ENCODE results near the gene LYSMD2. TPM values are rescaled to one million over a fixed set of nuclear protein-coding genes. Genes with fewer than 3 reads are reported as not detected.

LYSMD2 gene
- total and polyA plus RNA-seq, 2 experiments from 2014 or later, result 5.4 to 5.9 TPM

- ATAC-seq (no peak), DNase-seq (ENCODE audit: low spot score) (no peak)
- no peaks in the 10 kb centered on the region for H3K79me2 ChIP-seq (replicated peaks; ENCODE audit: insufficient read depth)
- Mint-ChIP-seq H3K9me3 (no peaks in the 10 kb centered on the region; the same call in 2 of the 3 replicates), H3K4me3 (no peak overlapping the region), H3K4me1 (peaks cover 3% of the 10 kb centered on the region; the same call in 2 of the 3 replicates), H3K36me3 (ENCODE audit: low read depth) (no peaks in the 10 kb centered on the region; the same call in 2 of the 3 replicates), H3K27me3 (ENCODE audit: insufficient read depth, low read depth, poor library complexity) (peaks cover 8% of the 10 kb centered on the region), H3K27ac (no peak overlapping the region)
- no peaks in the 10 kb centered on the region for H3F3A ChIP-seq (replicated peaks; ENCODE audit: low read depth)
- no peaks in the 10 kb centered on the region for H3K36me3 ChIP-seq (ENCODE audit: insufficient read depth)
- peaks cover 5% of the 10 kb centered on the region; the same call in 1 of the 2 replicates for H4K20me1 ChIP-seq (replicated peaks; ENCODE audit: insufficient read depth)
- H3K4me3 ChIP-seq, result no peak overlapping the region
- H3K9me2 ChIP-seq (ENCODE audit: insufficient read depth), result no peaks in the 10 kb centered on the region
- H3K27me3 ChIP-seq (ENCODE audit: insufficient read depth), result peaks cover 4% of the 10 kb centered on the region
- no peak overlapping the region for H3K27ac ChIP-seq (ENCODE audit: low read depth)
- no peak overlapping the region for H2AFZ ChIP-seq
- no peak overlapping the region for H3K4me2 ChIP-seq
- TF ChIP-seq ZNF114 (CRISPR knock-in tag; IDR thresholded peaks at IDR 0.05), result no peak
- H3K4me1 ChIP-seq (ENCODE audit: insufficient read depth), result no peaks in the 10 kb centered on the region
Measured at GRCh38 chr15:51758645-51759044, 21.2 kb upstream of the LYSMD2 start.

GRCh38 chr15:51757450-51757849 is 20.0 kb upstream of the LYSMD2 start:
- H3K9me3 Mint-ChIP-seq, result no peaks in the 10 kb centered on the region; the same call in 2 of the 3 replicates
- Histone ChIP-seq H3K79me2 (replicated peaks; ENCODE audit: insufficient read depth) (no peaks in the 10 kb centered on the region), H2AFZ (no peak overlapping the region), H3F3A (replicated peaks; ENCODE audit: low read depth) (no peaks in the 10 kb centered on the region; the same call in 1 of the 2 replicates), H3K27me3 (ENCODE audit: insufficient read depth) (peaks cover 16% of the 10 kb centered on the region), H3K9me2 (ENCODE audit: insufficient read depth) (no peaks in the 10 kb centered on the region), H4K20me1 (replicated peaks; ENCODE audit: insufficient read depth) (peaks cover 9% of the 10 kb centered on the region; the same call in 1 of the 2 replicates), H3K4me3 (no peak overlapping the region), H3K4me1 (ENCODE audit: insufficient read depth) (peaks cover 4% of the 10 kb centered on the region; the same call in 1 of the 2 replicates), H3K4me2 (no peak overlapping the region), H3K36me3 (ENCODE audit: insufficient read depth) (no peaks in the 10 kb centered on the region), H3K27ac (ENCODE audit: low read depth) (no peak overlapping the region)
- peaks cover 17% of the 10 kb centered on the region for H3K27me3 Mint-ChIP-seq (ENCODE audit: insufficient read depth, low read depth, poor library complexity)
- H3K27ac Mint-ChIP-seq, result no peak overlapping the region
- peaks cover 7% of the 10 kb centered on the region for H3K4me1 Mint-ChIP-seq
- H3K36me3 Mint-ChIP-seq (ENCODE audit: low read depth), result no peaks in the 10 kb centered on the region; the same call in 2 of the 3 replicates
- DNase-seq (ENCODE audit: low spot score) (peak; percentile 39), ATAC-seq (peak; percentile 76)
- no peak overlapping the region for H3K4me3 Mint-ChIP-seq
- TF ChIP-seq CTCF (conservative IDR thresholded peaks at IDR 0.05; ENCODE audit: low read depth in 2 of 2), result no peak
- no peak for TF ChIP-seq ZNF114 (CRISPR knock-in tag; IDR thresholded peaks at IDR 0.05)
- no peak for TF ChIP-seq ZNF462 (CRISPR knock-in tag; IDR thresholded peaks at IDR 0.05)
- no peak for TF ChIP-seq JUNB (IDR thresholded peaks at IDR 0.05; ENCODE audit: unreplicated experiment)
- no peak for TF ChIP-seq ZNF331 (CRISPR knock-in tag; IDR thresholded peaks at IDR 0.05; ENCODE audit: low read depth)
- TF ChIP-seq STAT1 (IDR thresholded peaks at IDR 0.05; ENCODE audit: unreplicated experiment), result no peak
- TF ChIP-seq CREB1 (CRISPR knock-in tag; IDR thresholded peaks at IDR 0.05; ENCODE audit: low read depth), result no peak
- TF ChIP-seq NANOG (IDR thresholded peaks at IDR 0.05; ENCODE audit: borderline replicate concordance), result no peak
- TF ChIP-seq POLR2AphosphoS5 (IDR thresholded peaks at IDR 0.05; ENCODE audit: low read depth), result no peak
- TF ChIP-seq EZH2 (IDR thresholded peaks at IDR 0.05; ENCODE audit: low read depth, unreplicated experiment), result no peak
- no peak for TF ChIP-seq EZH2phosphoT487 (IDR thresholded peaks at IDR 0.05; ENCODE audit: unreplicated experiment)
